Measurements from ENCODE around the gene PCNX3. TPM values are rescaled to one million over a fixed set of nuclear protein-coding genes. Genes with fewer than 3 reads are reported as not detected.

The PCNX3 gene
- total and polyA plus RNA-seq, 2 of the 13 experiments (the other 11 are each of a cell fraction or from before 2014, with no cell fraction given) = 16.2 to 23.0 TPM

GRCh38 chr11:65588199-65589054 is 27.1 kb upstream of the PCNX3 start (continued):
- TF ChIP-seq PREB (CRISPR knock-in tag; IDR thresholded peaks at IDR 0.05) = no peak
- no peak for TF ChIP-seq ZNF550 (CRISPR knock-in tag; IDR thresholded peaks at IDR 0.05; ENCODE audit: borderline replicate concordance)
- no peak for TF ChIP-seq ZNF639 (CRISPR knock-in tag; conservative IDR thresholded peaks at IDR 0.05)
- TF ChIP-seq JDP2 (CRISPR knock-in tag; IDR thresholded peaks at IDR 0.05; ENCODE audit: borderline replicate concordance) = no peak
- no peak for TF ChIP-seq ZEB1 (IDR thresholded peaks at IDR 0.05; ENCODE audit: insufficient replicate concordance, low read depth)
- no peak for TF ChIP-seq ISL2 (CRISPR knock-in tag; IDR thresholded peaks at IDR 0.05)
- TF ChIP-seq TCF7 (IDR thresholded peaks at IDR 0.05; ENCODE audit: low read depth) = no peak
- no peak for TF ChIP-seq FOSL1 (CRISPR knock-in tag; IDR thresholded peaks at IDR 0.05; ENCODE audit: borderline replicate concordance)
- TF ChIP-seq RXRB (CRISPR knock-in tag; IDR thresholded peaks at IDR 0.05; ENCODE audit: borderline replicate concordance) = peak; percentile 19; the same call in 1 of the 2 replicates
- no peak for TF ChIP-seq NFATC3 (CRISPR knock-in tag; IDR thresholded peaks at IDR 0.05)
- TF ChIP-seq ZNF687 (CRISPR knock-in tag; IDR thresholded peaks at IDR 0.05) = peak; percentile 65
- TF ChIP-seq DR1 (CRISPR knock-in tag; IDR thresholded peaks at IDR 0.05) = no peak
- no peak for TF ChIP-seq ZBTB37 (CRISPR knock-in tag; IDR thresholded peaks at IDR 0.05)
- no peak for TF ChIP-seq MYNN (CRISPR knock-in tag; IDR thresholded peaks at IDR 0.05; ENCODE audit: low read depth)
- TF ChIP-seq ZNF784 (CRISPR knock-in tag; IDR thresholded peaks at IDR 0.05; ENCODE audit: borderline replicate concordance) = no peak
- TF ChIP-seq CENPT (CRISPR knock-in tag; IDR thresholded peaks at IDR 0.05; ENCODE audit: low read depth) = no peak
- TF ChIP-seq ZNF446 (CRISPR knock-in tag; IDR thresholded peaks at IDR 0.05) = no peak
- TF ChIP-seq ZNF597 (CRISPR knock-in tag; IDR thresholded peaks at IDR 0.05) = no peak
- TF ChIP-seq BHLHE40 (IDR thresholded peaks at IDR 0.05; ENCODE audit: low read length) = no peak
